Peyer's patch (tissue), 4 donors: Measurements from ENCODE around the gene TRIM58.

Experiments used
- POLR2A ChIP-seq, 2 donors: fragments of 450-650 bp; IDR thresholded peaks; one replicate each; pipeline ENCODE4 v1.5.1; 2017; ENCODE audit warnings: antibody characterized with exemption in 2 of 2, mild to moderate bottlenecking in 2 of 2, moderate library complexity in 2 of 2
- TF ChIP-seq, protein P1 (sequence below), 6 experiments: fragments of 450-650 bp in 4 of 6; fragments of 200-600 bp in 2 of 6; sonication (generic) in 1 of 6; IDR thresholded peaks; one replicate each; pipeline ENCODE4 v1.5.1; 2017 to 2019; ENCODE audit warnings: antibody characterized with exemption in 6 of 6, mild to moderate bottlenecking in 3 of 6, moderate library complexity in 1 of 6

GRCh38 chr1:247840818-247841217 lies 16.2 kb upstream of the TRIM58 start:
- TF ChIP-seq, protein P1, sequence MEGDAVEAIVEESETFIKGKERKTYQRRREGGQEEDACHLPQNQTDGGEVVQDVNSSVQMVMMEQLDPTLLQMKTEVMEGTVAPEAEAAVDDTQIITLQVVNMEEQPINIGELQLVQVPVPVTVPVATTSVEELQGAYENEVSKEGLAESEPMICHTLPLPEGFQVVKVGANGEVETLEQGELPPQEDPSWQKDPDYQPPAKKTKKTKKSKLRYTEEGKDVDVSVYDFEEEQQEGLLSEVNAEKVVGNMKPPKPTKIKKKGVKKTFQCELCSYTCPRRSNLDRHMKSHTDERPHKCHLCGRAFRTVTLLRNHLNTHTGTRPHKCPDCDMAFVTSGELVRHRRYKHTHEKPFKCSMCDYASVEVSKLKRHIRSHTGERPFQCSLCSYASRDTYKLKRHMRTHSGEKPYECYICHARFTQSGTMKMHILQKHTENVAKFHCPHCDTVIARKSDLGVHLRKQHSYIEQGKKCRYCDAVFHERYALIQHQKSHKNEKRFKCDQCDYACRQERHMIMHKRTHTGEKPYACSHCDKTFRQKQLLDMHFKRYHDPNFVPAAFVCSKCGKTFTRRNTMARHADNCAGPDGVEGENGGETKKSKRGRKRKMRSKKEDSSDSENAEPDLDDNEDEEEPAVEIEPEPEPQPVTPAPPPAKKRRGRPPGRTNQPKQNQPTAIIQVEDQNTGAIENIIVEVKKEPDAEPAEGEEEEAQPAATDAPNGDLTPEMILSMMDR (IDR thresholded peaks at IDR 0.05): no peak
- TF ChIP-seq POLR2A (IDR thresholded peaks at IDR 0.05): no peak
